ENCODE measurements around the gene FAM222B.
A peak's percentile ranks its signal among the peaks of the same experiment; 100 is the strongest.
"Not testable (repeated sequence)": the region's sequence is repeated elsewhere in the genome, so short reads cannot be mapped to it uniquely, and the experiment has no call there.

FAM222B gene

GRCh38 chr17:28827672-28828071 lies 14.9 kb downstream of the FAM222B start:
- Histone ChIP-seq H3K36me3 (ENCODE audit: insufficient read depth, low read length) (peaks cover 7% of the 10 kb centered on the region), H3K4me2 (ENCODE audit: low read length) (peak overlapping the region; percentile 13)

GRCh38 chr17:28819582-28819981 lies 23.0 kb downstream of the FAM222B start:
- no peak overlapping the region for H3K4me2 ChIP-seq (ENCODE audit: low read length)
- H3K4me1 ChIP-seq (ENCODE audit: control insufficient read depth, insufficient read depth, low read length) = no peaks in the 10 kb centered on the region
- no peaks in the 10 kb centered on the region for H3K36me3 ChIP-seq (ENCODE audit: insufficient read depth, low read length)
- H3K27me3 ChIP-seq (ENCODE audit: control insufficient read depth, insufficient read depth, low read length) = no peaks in the 10 kb centered on the region
- H3K9me3 ChIP-seq (replicated peaks; ENCODE audit: low read length) = no peaks in the 10 kb centered on the region
- no peak overlapping the region for H3K9ac ChIP-seq (ENCODE audit: low read depth, low read length)
- no peak overlapping the region for H3K4me3 ChIP-seq (ENCODE audit: low read length)

More at GRCh38 chr17:28827672-28828071, 14.9 kb downstream of the FAM222B start:
- no peak overlapping the region for H3K9ac ChIP-seq (ENCODE audit: low read depth, low read length)
- H3K4me3 ChIP-seq (ENCODE audit: low read length) = no peak overlapping the region
- H3K27me3 ChIP-seq (ENCODE audit: control insufficient read depth, insufficient read depth, low read length) = no peaks in the 10 kb centered on the region
- peaks cover 20% of the 10 kb centered on the region for H3K4me1 ChIP-seq (ENCODE audit: control insufficient read depth, insufficient read depth, low read length)
- H3K9me3 ChIP-seq (replicated peaks; ENCODE audit: low read length) = no peaks in the 10 kb centered on the region

GRCh38 chr17:28818819-28819221 lies 23.8 kb downstream of the FAM222B start:
- Histone ChIP-seq H3K4me3 (ENCODE audit: low read length) (no peak overlapping the region), H3K27me3 (ENCODE audit: control insufficient read depth, insufficient read depth, low read length) (no peaks in the 10 kb centered on the region), H3K4me2 (ENCODE audit: low read length) (no peak overlapping the region), H3K4me1 (ENCODE audit: control insufficient read depth, insufficient read depth, low read length) (no peaks in the 10 kb centered on the region), H3K9me3 (replicated peaks; ENCODE audit: low read length) (no peaks in the 10 kb centered on the region), H3K9ac (ENCODE audit: low read depth, low read length) (no peak overlapping the region), H3K36me3 (ENCODE audit: insufficient read depth, low read length) (no peaks in the 10 kb centered on the region)

GRCh38 chr17:28816540-28816939 lies 26.1 kb downstream of the FAM222B start:
- H3K4me2 ChIP-seq (ENCODE audit: low read length) = no peak overlapping the region
- H3K27me3 ChIP-seq (ENCODE audit: control insufficient read depth, insufficient read depth, low read length) = no peaks in the 10 kb centered on the region
- H3K9ac ChIP-seq (ENCODE audit: low read depth, low read length) = no peak overlapping the region
- no peaks in the 10 kb centered on the region for H3K9me3 ChIP-seq (replicated peaks; ENCODE audit: low read length)
- H3K4me1 ChIP-seq (ENCODE audit: control insufficient read depth, insufficient read depth, low read length) = peaks cover 5% of the 10 kb centered on the region
- no peaks in the 10 kb centered on the region for H3K36me3 ChIP-seq (ENCODE audit: insufficient read depth, low read length)
- H3K4me3 ChIP-seq (ENCODE audit: low read length) = no peak overlapping the region

- Histone ChIP-seq H3K9ac (ENCODE audit: low read depth, low read length) (peak overlapping the region; percentile 95), H3K4me3 (ENCODE audit: low read length) (peak overlapping the region; percentile 80), H3K4me2 (ENCODE audit: low read length) (peak overlapping the region; percentile 90), H3K36me3 (ENCODE audit: insufficient read depth, low read length) (no peaks in the 10 kb centered on the region), H3K4me1 (ENCODE audit: control insufficient read depth, insufficient read depth, low read length) (peaks cover 39% of the 10 kb centered on the region), H3K9me3 (replicated peaks; ENCODE audit: low read length) (no peaks in the 10 kb centered on the region), H3K27me3 (ENCODE audit: control insufficient read depth, insufficient read depth, low read length) (no peaks in the 10 kb centered on the region)
These were observed 29.7 kb downstream of the FAM222B start for GRCh38 chr17:28812748-28813377.

- Histone ChIP-seq H3K9ac (ENCODE audit: low read depth, low read length) (peak overlapping the region; percentile 95), H3K4me2 (ENCODE audit: low read length) (peak overlapping the region; percentile 90), H3K4me1 (ENCODE audit: control insufficient read depth, insufficient read depth, low read length) (peaks cover 46% of the 10 kb centered on the region), H3K36me3 (ENCODE audit: insufficient read depth, low read length) (no peaks in the 10 kb centered on the region), H3K27me3 (ENCODE audit: control insufficient read depth, insufficient read depth, low read length) (no peaks in the 10 kb centered on the region), H3K9me3 (replicated peaks; ENCODE audit: low read length) (no peaks in the 10 kb centered on the region), H3K4me3 (ENCODE audit: low read length) (peak overlapping the region; percentile 80)
These were observed 30.4 kb downstream of the FAM222B start for GRCh38 chr17:28812091-28812747.

- no peaks in the 10 kb centered on the region for H3K36me3 ChIP-seq (ENCODE audit: insufficient read depth, low read length)
- H3K9me3 ChIP-seq (replicated peaks; ENCODE audit: low read length) = no peaks in the 10 kb centered on the region
- H3K27me3 ChIP-seq (ENCODE audit: control insufficient read depth, insufficient read depth, low read length) = no peaks in the 10 kb centered on the region
- peak overlapping the region; percentile 80 for H3K4me3 ChIP-seq (ENCODE audit: low read length)
- peaks cover 51% of the 10 kb centered on the region for H3K4me1 ChIP-seq (ENCODE audit: control insufficient read depth, insufficient read depth, low read length)
- peak overlapping the region; percentile 83 for H3K4me2 ChIP-seq (ENCODE audit: low read length)
- peak overlapping the region; percentile 95 for H3K9ac ChIP-seq (ENCODE audit: low read depth, low read length)
These were observed 30.9 kb downstream of the FAM222B start for GRCh38 chr17:28811651-28812090.

GRCh38 chr17:28810437-28810836 lies 32.2 kb downstream of the FAM222B start:
- no peaks in the 10 kb centered on the region for H3K27me3 ChIP-seq (ENCODE audit: control insufficient read depth, insufficient read depth, low read length)
- peaks cover 7% of the 10 kb centered on the region for H3K36me3 ChIP-seq (ENCODE audit: insufficient read depth, low read length)
- H3K4me3 ChIP-seq (ENCODE audit: low read length) = peak overlapping the region; percentile 80
- H3K4me2 ChIP-seq (ENCODE audit: low read length) = peak overlapping the region; percentile 83
- no peaks in the 10 kb centered on the region for H3K9me3 ChIP-seq (replicated peaks; ENCODE audit: low read length)
- H3K4me1 ChIP-seq (ENCODE audit: control insufficient read depth, insufficient read depth, low read length) = peaks cover 54% of the 10 kb centered on the region
- peak overlapping the region; percentile 95 for H3K9ac ChIP-seq (ENCODE audit: low read depth, low read length)

GRCh38 chr17:28807925-28808634 lies 34.5 kb downstream of the FAM222B start:
- Histone ChIP-seq H3K9me3 (replicated peaks; ENCODE audit: low read length) (no peaks in the 10 kb centered on the region), H3K36me3 (ENCODE audit: insufficient read depth, low read length) (peaks cover 16% of the 10 kb centered on the region), H3K27me3 (ENCODE audit: control insufficient read depth, insufficient read depth, low read length) (no peaks in the 10 kb centered on the region), H3K4me3 (ENCODE audit: low read length) (peak overlapping the region; percentile 60), H3K9ac (ENCODE audit: low read depth, low read length) (peak overlapping the region; percentile 95), H3K4me1 (ENCODE audit: control insufficient read depth, insufficient read depth, low read length) (peaks cover 50% of the 10 kb centered on the region), H3K4me2 (ENCODE audit: low read length) (peak overlapping the region; percentile 83)

- no peak overlapping the region for H3K4me3 ChIP-seq (ENCODE audit: low read length)
- no peaks in the 10 kb centered on the region for H3K9me3 ChIP-seq (replicated peaks; ENCODE audit: low read length)
- H3K4me1 ChIP-seq (ENCODE audit: control insufficient read depth, insufficient read depth, low read length) = no peaks in the 10 kb centered on the region
- H3K36me3 ChIP-seq (ENCODE audit: insufficient read depth, low read length) = peaks cover 13% of the 10 kb centered on the region
- no peak overlapping the region for H3K4me2 ChIP-seq (ENCODE audit: low read length)
- H3K9ac ChIP-seq (ENCODE audit: low read depth, low read length) = no peak overlapping the region
- H3K27me3 ChIP-seq (ENCODE audit: control insufficient read depth, insufficient read depth, low read length) = no peaks in the 10 kb centered on the region
These were observed 46.5 kb downstream of the FAM222B start for GRCh38 chr17:28796062-28796461.

GRCh38 chr17:28794846-28795441 lies 47.6 kb downstream of the FAM222B start:
- H3K9ac ChIP-seq (ENCODE audit: low read depth, low read length); H3K9me3 ChIP-seq (replicated peaks; ENCODE audit: low read length); H3K4me3 ChIP-seq (ENCODE audit: low read length); H3K27me3 ChIP-seq (ENCODE audit: control insufficient read depth, insufficient read depth, low read length); H3K4me1 ChIP-seq (ENCODE audit: control insufficient read depth, insufficient read depth, low read length); H3K4me2 ChIP-seq (ENCODE audit: low read length): not testable (repeated sequence)
- peaks cover 13% of the 10 kb centered on the region for H3K36me3 ChIP-seq (ENCODE audit: insufficient read depth, low read length)

Data from skeletal muscle satellite cell (primary cell).